MM.1S (cell line): ENCODE results near the gene TEFM.

ENCODE experiments used
- DNase-seq: peaks from one replicate; pipeline ENCODE4 v3.0.0-alpha.2; 2015
- H2AFZ ChIP-seq: fragments of 300-600 bp; sonication (generic); 2 replicates; pipeline ENCODE4 v1.6.0; 2016; ENCODE audit warnings: antibody characterized with exemption, low read length
- H3F3A ChIP-seq: fragments of 300-600 bp; sonication (generic); 2 replicates; pipeline ENCODE4 v1.6.1; 2016; ENCODE audit warnings: mild to moderate bottlenecking, antibody characterized with exemption, low read length, moderate library complexity, mixed read lengths; ENCODE audit not compliant: insufficient read depth
- H3K27ac ChIP-seq: fragments of 300-600 bp; sonication (generic); 2 replicates; pipeline ENCODE4 v1.5.1; 2016; ENCODE audit warnings: mild to moderate bottlenecking, low read length
- H3K27me3 ChIP-seq: fragments of 300-600 bp; sonication (generic); replicated peaks from 2 replicates; pipeline ENCODE4 v1.6.0; 2016; ENCODE audit warnings: low read length; ENCODE audit not compliant: insufficient read depth
- H3K36me3 ChIP-seq: fragments of 300-600 bp; sonication (generic); replicated peaks from 2 replicates; pipeline ENCODE4 v1.6.1; 2016; ENCODE audit warnings: mild to moderate bottlenecking, low read length, mixed read lengths; ENCODE audit not compliant: insufficient read depth
- H3K4me1 ChIP-seq: fragments of 300-600 bp; sonication (generic); 2 replicates; pipeline ENCODE4 v1.6.1; 2016; ENCODE audit warnings: low read length, mixed read lengths
- H3K4me2 ChIP-seq: fragments of 300-600 bp; sonication (generic); 2 replicates; pipeline ENCODE4 v1.6.0; 2016; ENCODE audit warnings: low read depth, low read length
- H3K4me3 ChIP-seq: fragments of 300-600 bp; sonication (generic); 2 replicates; pipeline ENCODE4 v1.5.1; 2016; ENCODE audit warnings: low read length, mixed read lengths
- H3K79me2 ChIP-seq: fragments of 300-600 bp; sonication (generic); 2 replicates; pipeline ENCODE4 v1.6.1; 2016; ENCODE audit warnings: mixed run types, low read length, mixed read lengths
- H3K9ac ChIP-seq: fragments of 300-600 bp; sonication (generic); 2 replicates; pipeline ENCODE4 v1.6.1; 2016; ENCODE audit warnings: low read length, mixed read lengths
- H3K9me2 ChIP-seq: fragments of 300-600 bp; sonication (generic); replicated peaks from 2 replicates; pipeline ENCODE4 v1.6.1; 2016; ENCODE audit warnings: mild to moderate bottlenecking, low read length, mixed read lengths; ENCODE audit not compliant: insufficient read depth
- H3K9me3 ChIP-seq: fragments of 300-600 bp; sonication (generic); replicated peaks from 2 replicates; pipeline ENCODE4 v1.6.1; 2016; ENCODE audit warnings: mild to moderate bottlenecking, low read length, mixed read lengths; ENCODE audit not compliant: insufficient read depth
- H4K20me1 ChIP-seq: fragments of 300-600 bp; sonication (generic); 2 replicates; pipeline ENCODE4 v1.6.1; 2016; ENCODE audit warnings: mild to moderate bottlenecking, low read length, moderate library complexity, mixed read lengths; ENCODE audit not compliant: insufficient read depth
- CTCF ChIP-seq: fragments of 300-600 bp; sonication (generic); IDR thresholded peaks from 2 replicates; pipeline ENCODE4 v1.5.1; 2016; ENCODE audit warnings: antibody characterized with exemption, low read length, mixed read lengths
- EZH2 ChIP-seq: fragments of 300-600 bp; sonication (generic); optimal IDR thresholded peaks from 2 replicates; pipeline ENCODE3; 2017; ENCODE audit warnings: low read depth, mild to moderate bottlenecking, antibody characterized with exemption, low read length, mixed read lengths
- EZH2phosphoT487 ChIP-seq: fragments of 300-600 bp; sonication (generic); IDR thresholded peaks from 2 replicates; pipeline ENCODE4 v1.6.1; 2018; ENCODE audit warnings: antibody characterized with exemption, low read length

Gene TEFM

GRCh38 chr17:30929081-30929633 lies 23.1 kb upstream of the TEFM start:
- Histone ChIP-seq H3K79me2 (no peaks in the 10 kb centered on the region), H3K4me2 (no peak overlapping the region), H3K9ac (no peak overlapping the region), H2AFZ (no peak overlapping the region), H3K9me3 (no peaks in the 10 kb centered on the region), H3K36me3 (no peaks in the 10 kb centered on the region), H3K9me2 (no peaks in the 10 kb centered on the region), H4K20me1 (no peaks in the 10 kb centered on the region), H3K4me3 (no peak overlapping the region), H3K4me1 (0 out of 2 replicates have a peak, but pooled peaks cover 7% of the 10 kb centered on the region), H3K27ac (no peak overlapping the region), H3F3A (no peaks in the 10 kb centered on the region), H3K27me3 (no peaks in the 10 kb centered on the region)
- no peak for DNase-seq
- TF ChIP-seq CTCF, result no peak
- no peak for TF ChIP-seq EZH2
- TF ChIP-seq EZH2phosphoT487, result no peak

GRCh38 chr17:30928584-30928983 lies 22.5 kb upstream of the TEFM start:
- H3K9ac ChIP-seq, result no peak overlapping the region
- H3K27ac ChIP-seq, result no peak overlapping the region
- H3K9me2 ChIP-seq, result no peaks in the 10 kb centered on the region
- H3K4me2 ChIP-seq, result no peak overlapping the region
- 0 out of 2 replicates have a peak, but pooled peaks cover 7% of the 10 kb centered on the region for H3K4me1 ChIP-seq
- H3K27me3 ChIP-seq, result no peaks in the 10 kb centered on the region
- H3K9me3 ChIP-seq, result no peaks in the 10 kb centered on the region
- TF ChIP-seq EZH2 (no peak), CTCF (no peak), EZH2phosphoT487 (no peak)
- no peaks in the 10 kb centered on the region for H4K20me1 ChIP-seq
- H3K4me3 ChIP-seq, result no peak overlapping the region
- no peak for DNase-seq
- H3K79me2 ChIP-seq, result no peaks in the 10 kb centered on the region
- no peaks in the 10 kb centered on the region for H3F3A ChIP-seq
- no peak overlapping the region for H2AFZ ChIP-seq
- H3K36me3 ChIP-seq, result no peaks in the 10 kb centered on the region

- Histone ChIP-seq H3K4me1 (0 out of 2 replicates have a peak, but pooled peaks cover 7% of the 10 kb centered on the region), H3K9me2 (no peaks in the 10 kb centered on the region), H2AFZ (no peak overlapping the region), H3K9me3 (no peaks in the 10 kb centered on the region), H3K27ac (no peak overlapping the region), H3K4me3 (no peak overlapping the region), H4K20me1 (no peaks in the 10 kb centered on the region), H3K27me3 (peaks cover 7% of the 10 kb centered on the region), H3K36me3 (no peaks in the 10 kb centered on the region), H3K4me2 (no peak overlapping the region), H3K79me2 (no peaks in the 10 kb centered on the region), H3K9ac (no peak overlapping the region), H3F3A (no peaks in the 10 kb centered on the region)
- TF ChIP-seq CTCF (no peak), EZH2phosphoT487 (no peak), EZH2 (no peak)
- DNase-seq, result no peak
These were observed 21.7 kb upstream of the TEFM start for GRCh38 chr17:30927756-30928155.
